CD14-positive monocyte (primary cell): ENCODE measurements around the gene WRNIP1. TPM values are rescaled to one million over a fixed set of nuclear protein-coding genes. Genes with fewer than 3 reads are reported as not detected.
A peak's percentile ranks its signal among the peaks of the same experiment; 100 is the strongest.

Source experiments
- DNase-seq, 3 donors: peaks; one replicate each; pipeline ENCODE4 v3.0.0-alpha.2; 2011 to 2022
- H2AFZ ChIP-seq: 2 replicates; pipeline ENCODE4 v1.6.0; 2012; ENCODE audit warnings: mild to moderate bottlenecking, low read depth, low read length, inconsistent platforms; ENCODE audit not compliant: insufficient read depth, poor library complexity, severe bottlenecking
- H3K27ac ChIP-seq, 2 donors: 1 replicate in 1 of 2; 2 replicates in 1 of 2; pipeline ENCODE4 v1.5.1; 2012 to 2013; ENCODE audit warnings: low read length in 2 of 2, control low read depth in 1 of 2, inconsistent platforms in 1 of 2, low read depth in 1 of 2, mild to moderate bottlenecking in 1 of 2
- H3K27me3 ChIP-seq, 2 donors: one replicate each; pipeline versions ENCODE4 v1.6.0 to v1.6.1; 2011 to 2013; ENCODE audit warnings: low read length in 2 of 2; ENCODE audit not compliant: control insufficient read depth in 2 of 2, insufficient read depth in 2 of 2
- H3K36me3 ChIP-seq, 2 donors: replicated peaks in 1 of 2; 1 replicate in 1 of 2; 2 replicates in 1 of 2; pipeline versions ENCODE4 v1.5.1 to v1.6.1; 2012 to 2013; ENCODE audit warnings: low read length in 2 of 2, control low read depth in 1 of 2, inconsistent platforms in 1 of 2, mild to moderate bottlenecking in 1 of 2; ENCODE audit not compliant: insufficient read depth in 2 of 2, control insufficient read depth in 1 of 2
- H3K4me1 ChIP-seq, 2 donors: 1 replicate in 1 of 2; 2 replicates in 1 of 2; pipeline versions ENCODE4 v1.5.1 to v1.6.1; 2012 to 2013; ENCODE audit warnings: low read length in 2 of 2, control low read depth in 1 of 2, inconsistent platforms in 1 of 2, mild to moderate bottlenecking in 1 of 2, moderate library complexity in 1 of 2; ENCODE audit not compliant: insufficient read depth in 2 of 2, control insufficient read depth in 1 of 2
- H3K4me2 ChIP-seq: replicated peaks from 2 replicates; pipeline ENCODE3; 2012; ENCODE audit warnings: low read length, moderate library complexity, mild to moderate bottlenecking; ENCODE audit not compliant: poor library complexity, severe bottlenecking; ENCODE audit errors: extremely low read depth
- H3K4me3 ChIP-seq, 3 experiments: fragments of 200-600 bp in 1 of 3; sonication (generic) in 1 of 3; replicated peaks in 1 of 3; 1 replicate in 2 of 3; 2 replicates in 1 of 3; pipeline ENCODE4 v1.5.1; 2011 to 2013; ENCODE audit warnings: low read length in 3 of 3, mild to moderate bottlenecking in 3 of 3, control low read depth in 2 of 3, low read depth in 2 of 3, inconsistent platforms in 1 of 3, moderate library complexity in 1 of 3
- H3K79me2 ChIP-seq: 2 replicates; pipeline ENCODE4 v1.6.0; 2012; ENCODE audit warnings: mild to moderate bottlenecking, control low read depth, inconsistent platforms, low read length, moderate library complexity; ENCODE audit not compliant: insufficient read depth
- H3K9ac ChIP-seq: 2 replicates; pipeline ENCODE4 v1.6.0; 2017; ENCODE audit warnings: low read length, mild to moderate bottlenecking; ENCODE audit not compliant: insufficient read depth, poor library complexity, severe bottlenecking
- H3K9me3 ChIP-seq, 2 donors: replicated peaks in 1 of 2; 1 replicate in 1 of 2; 2 replicates in 1 of 2; pipeline versions ENCODE4 v1.5.1 to v1.6.1; 2012 to 2013; ENCODE audit warnings: low read length in 2 of 2, control low read depth in 1 of 2; ENCODE audit not compliant: control insufficient read depth in 1 of 2, insufficient read depth in 1 of 2
- H4K20me1 ChIP-seq: 2 replicates; pipeline ENCODE4 v1.6.0; 2012; ENCODE audit warnings: mild to moderate bottlenecking, low read length, control low read depth, moderate library complexity; ENCODE audit not compliant: insufficient read depth
- H3K27ac Mint-ChIP-seq, 7 donors: one replicate each; pipeline ENCODE4 v1.8.0; 2020; ENCODE audit warnings: mild to moderate bottlenecking in 7 of 7, mixed read lengths in 7 of 7, moderate library complexity in 6 of 7, inconsistent platforms in 2 of 7
- H3K27me3 Mint-ChIP-seq, 3 donors: one replicate each; pipeline ENCODE4 v1.8.0; 2021 to 2022; ENCODE audit warnings: low read depth in 3 of 3, mild to moderate bottlenecking in 3 of 3, mixed read lengths in 3 of 3, moderate library complexity in 3 of 3, inconsistent platforms in 1 of 3
- H3K36me3 Mint-ChIP-seq, 2 donors: one replicate each; pipeline ENCODE4 v1.8.0; 2020; ENCODE audit warnings: mixed read lengths in 2 of 2, inconsistent platforms in 1 of 2, mild to moderate bottlenecking in 1 of 2
- H3K4me1 Mint-ChIP-seq: one replicate; pipeline ENCODE4 v1.8.0; 2020; ENCODE audit warnings: mild to moderate bottlenecking, mixed read lengths
- H3K4me3 Mint-ChIP-seq, 2 donors: one replicate each; pipeline ENCODE4 v1.8.0; 2020; ENCODE audit warnings: mild to moderate bottlenecking in 2 of 2, mixed read lengths in 2 of 2, moderate library complexity in 1 of 2
- H3K9me3 Mint-ChIP-seq, 7 donors: one replicate each; pipeline ENCODE4 v1.8.0; 2020 to 2022; ENCODE audit warnings: mixed read lengths in 7 of 7, mild to moderate bottlenecking in 6 of 7, moderate library complexity in 6 of 7, inconsistent platforms in 2 of 7
- WGBS: methylation state at CpG from one replicate; pipeline ENCODE4 v1.1.5; 2013; ENCODE audit warnings: missing lambda C conversion rate; ENCODE audit not compliant: insufficient coverage; 5-methylcytosine and 5-hydroxymethylcytosine counted together
- intact Hi-C, 2 donors: fragments of 100-400 bp; cut with micrococcal nuclease; formaldehyde crosslinking; loops; one replicate each; pipeline versions ENCODE4 v1.15.0 to v1.15.1; 2023
- polyA plus RNA-seq, 3 donors: library from polyadenylated mRNA; depleted of rRNA in 1 of 3; unstranded in 2 of 3; stranded (reverse) in 1 of 3; fragments of 300-500 nt in 2 of 3; fragments of >200 nt in 1 of 3; fragmentation: Illumina TruSeq in 2 of 3; gene quantifications; 1 replicate in 2 of 3; 2 replicates in 1 of 3; pipeline ENCODE4 v1.2.3, GENCODE V29; 2012 to 2021
- TF ChIP-seq, protein P1 (sequence below): fragments of 200-600 bp; IDR thresholded peaks from one replicate; pipeline ENCODE4 v1.8.0; 2022; ENCODE audit warnings: antibody characterized with exemption, mild to moderate bottlenecking

WRNIP1 gene
- polyA plus RNA-seq, 3 donors: 17.5 to 25.8 (median 17.8) TPM

DNA sequence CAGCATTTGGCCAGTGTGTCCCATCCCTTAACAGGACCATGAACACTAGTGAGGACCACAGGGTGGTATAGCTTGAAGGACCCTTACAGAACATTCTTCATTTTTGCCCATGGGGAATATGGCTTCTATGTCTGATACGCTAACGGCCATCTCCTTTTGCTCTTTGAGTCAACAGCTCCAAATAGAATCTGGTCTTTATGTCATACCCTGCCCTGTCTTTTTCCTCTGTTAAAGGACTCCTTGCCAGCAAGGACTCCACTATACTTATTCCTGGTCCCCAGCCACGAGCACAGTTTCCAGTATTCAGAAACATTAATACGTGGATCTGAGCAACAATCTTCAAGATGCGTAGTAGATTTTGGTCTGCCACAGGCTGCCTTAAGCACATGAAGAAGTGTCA, 53.9 kb downstream of the WRNIP1 start:
- TF ChIP-seq, protein P1, sequence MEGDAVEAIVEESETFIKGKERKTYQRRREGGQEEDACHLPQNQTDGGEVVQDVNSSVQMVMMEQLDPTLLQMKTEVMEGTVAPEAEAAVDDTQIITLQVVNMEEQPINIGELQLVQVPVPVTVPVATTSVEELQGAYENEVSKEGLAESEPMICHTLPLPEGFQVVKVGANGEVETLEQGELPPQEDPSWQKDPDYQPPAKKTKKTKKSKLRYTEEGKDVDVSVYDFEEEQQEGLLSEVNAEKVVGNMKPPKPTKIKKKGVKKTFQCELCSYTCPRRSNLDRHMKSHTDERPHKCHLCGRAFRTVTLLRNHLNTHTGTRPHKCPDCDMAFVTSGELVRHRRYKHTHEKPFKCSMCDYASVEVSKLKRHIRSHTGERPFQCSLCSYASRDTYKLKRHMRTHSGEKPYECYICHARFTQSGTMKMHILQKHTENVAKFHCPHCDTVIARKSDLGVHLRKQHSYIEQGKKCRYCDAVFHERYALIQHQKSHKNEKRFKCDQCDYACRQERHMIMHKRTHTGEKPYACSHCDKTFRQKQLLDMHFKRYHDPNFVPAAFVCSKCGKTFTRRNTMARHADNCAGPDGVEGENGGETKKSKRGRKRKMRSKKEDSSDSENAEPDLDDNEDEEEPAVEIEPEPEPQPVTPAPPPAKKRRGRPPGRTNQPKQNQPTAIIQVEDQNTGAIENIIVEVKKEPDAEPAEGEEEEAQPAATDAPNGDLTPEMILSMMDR: no peak
- H3K27ac ChIP-seq: no peak overlapping the region
- H3K4me2 ChIP-seq: no peak overlapping the region
- peaks cover 5 to 9% of the 10 kb centered on the region in 2 donors for H3K9me3 ChIP-seq
- peaks cover 38 to 47% of the 10 kb centered on the region in 2 donors for H3K4me1 ChIP-seq
- intact Hi-C loops: no loop called here
- Mint-ChIP-seq H3K9me3 (peaks cover 10 to 19% (median 17%) of the 10 kb centered on the region in 7 donors), H3K27me3 (no peaks in the 10 kb centered on the region), H3K27ac (peak overlapping the region in 5 of 7 donors; percentile 12 to 61 (median 49)), H3K4me3 (no peak overlapping the region), H3K36me3 (peaks cover 4 to 15% of the 10 kb centered on the region in 2 donors), H3K4me1 (peaks cover 53% of the 10 kb centered on the region)
- 64% methylated on average over 5 of the region's 5 CpGs for WGBS
- DNase-seq: no peak
- no peaks in the 10 kb centered on the region for H3K27me3 ChIP-seq
- H4K20me1 ChIP-seq: no peaks in the 10 kb centered on the region
- no peak overlapping the region for H3K4me3 ChIP-seq
- no peak overlapping the region for H3K9ac ChIP-seq
- H2AFZ ChIP-seq: peak overlapping the region; percentile 19
- no peaks in the 10 kb centered on the region for H3K36me3 ChIP-seq
- no peaks in the 10 kb centered on the region for H3K79me2 ChIP-seq

DNA sequence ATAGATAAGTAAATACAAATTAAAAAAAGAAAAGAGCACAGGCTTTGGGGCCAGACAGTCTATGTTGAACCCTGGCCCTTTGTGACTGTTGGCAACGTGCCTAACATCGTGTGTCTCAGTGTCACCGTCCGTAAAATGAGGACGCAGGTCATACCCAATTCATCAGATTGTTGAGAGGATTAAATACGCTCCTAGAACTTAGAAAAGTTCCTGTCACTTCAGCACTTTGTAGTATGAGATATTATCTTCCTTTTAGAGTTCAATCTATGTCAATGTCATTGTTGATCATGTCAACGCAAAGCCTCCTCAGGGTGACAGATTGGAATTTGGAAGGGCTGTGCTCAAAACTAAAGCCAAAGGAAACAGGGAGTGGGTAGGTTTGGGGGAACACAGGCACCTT, 54.8 kb downstream of the WRNIP1 start:
- Histone ChIP-seq H4K20me1 (no peaks in the 10 kb centered on the region), H3K4me3 (peak overlapping the region in 1 of 3 experiments; percentile 9), H3K4me1 (peaks cover 38 to 47% of the 10 kb centered on the region in 2 donors), H3K4me2 (peak overlapping the region; percentile 52), H3K27me3 (no peaks in the 10 kb centered on the region), H3K79me2 (no peaks in the 10 kb centered on the region), H3K9me3 (peaks cover 9% of the 10 kb centered on the region in 2 donors), H3K36me3 (no peaks in the 10 kb centered on the region), H3K27ac (peak overlapping the region in 1 of 2 donors; percentile 62), H3K9ac (no peak overlapping the region), H2AFZ (peak overlapping the region; percentile 39)
- Mint-ChIP-seq H3K27me3 (no peaks in the 10 kb centered on the region), H3K27ac (peak overlapping the region in 6 of 7 donors; percentile 24 to 84 (median 78)), H3K9me3 (peaks cover 12 to 21% (median 19%) of the 10 kb centered on the region in 7 donors), H3K4me1 (peaks cover 53% of the 10 kb centered on the region), H3K4me3 (peak overlapping the region; percentile 39 to 67), H3K36me3 (peaks cover 9 to 20% of the 10 kb centered on the region in 2 donors)
- WGBS: 0% methylated on average over 5 of the region's 7 CpGs
- intact Hi-C loops: no loop called here
- TF ChIP-seq, protein P1: no peak
- no peak for DNase-seq
